Heart left ventricle (tissue), 16 donors: ENCODE data around the gene RBP2. TPM values are rescaled to one million over a fixed set of nuclear protein-coding genes. Genes with fewer than 3 reads are reported as not detected.
A peak's percentile ranks its signal among the peaks of the same experiment; 100 is the strongest.

ENCODE experiments used
- ATAC-seq, 4 donors: fragments of 200-7000 bp; cut with Tn5 transposase; one replicate each; pipeline ENCODE4 v1.9.1; 2020 to 2022; ENCODE audit warnings: moderate library complexity in 4 of 4, mild to moderate bottlenecking in 3 of 4, moderate number of reproducible peaks in 1 of 4
- DNase-seq, 5 donors: peaks; one replicate each; pipeline ENCODE4 v3.0.0-alpha.2; 2020
- H3K27ac ChIP-seq, 12 donors: fragments of 200-600 bp; sonication (generic) in 4 of 12; one replicate each; pipeline versions ENCODE4 v1.5.0 to v1.8.0; 2016 to 2022; ENCODE audit warnings: mild to moderate bottlenecking in 2 of 12
- H3K27me3 ChIP-seq, 9 donors: fragments of 200-600 bp; sonication (generic) in 2 of 9; one replicate each; pipeline versions ENCODE4 v1.5.1 to v1.8.0; 2016 to 2022; ENCODE audit warnings: mild to moderate bottlenecking in 3 of 9
- H3K36me3 ChIP-seq, 9 donors: fragments of 200-600 bp; sonication (generic) in 2 of 9; one replicate each; pipeline versions ENCODE4 v1.5.0 to v1.8.0; 2018 to 2022; ENCODE audit warnings: mild to moderate bottlenecking in 2 of 9
- H3K4me1 ChIP-seq, 12 donors: fragments of 200-600 bp; sonication (generic) in 4 of 12; one replicate each; pipeline versions ENCODE4 v1.5.0 to v1.8.0; 2016 to 2022; ENCODE audit warnings: mild to moderate bottlenecking in 3 of 12
- H3K4me3 ChIP-seq, 12 donors: fragments of 200-600 bp; sonication (generic) in 4 of 12; one replicate each; pipeline versions ENCODE4 v1.5.0 to v1.8.0; 2017 to 2022; ENCODE audit warnings: mild to moderate bottlenecking in 9 of 12, moderate library complexity in 4 of 12
- H3K9me3 ChIP-seq, 12 donors: fragments of 200-600 bp; sonication (generic) in 4 of 12; one replicate each; pipeline versions ENCODE4 v1.5.0 to v1.8.0; 2016 to 2022; ENCODE audit warnings: mild to moderate bottlenecking in 1 of 12
- POLR2A ChIP-seq, 2 donors: fragments of 450-650 bp; IDR thresholded peaks; one replicate each; pipeline ENCODE4 v1.6.1; 2017; ENCODE audit warnings: antibody characterized with exemption in 2 of 2, mild to moderate bottlenecking in 2 of 2, moderate library complexity in 2 of 2
- WGBS, 4 donors: extraction: QIAGEN DNeasy Blood & Tissue Kit in 2 of 4; methylation state at CpG; one replicate each; pipeline versions ENCODE4 v1.1.5 to v1.1.7; 2013 to 2018; 5-methylcytosine and 5-hydroxymethylcytosine counted together
- intact Hi-C, 10 donors: fragments of 100-400 bp; cut with DNase I; formaldehyde crosslinking; loops; one replicate each; pipeline versions ENCODE4 v1.11.1 to v1.14.2; 2022
- polyA plus RNA-seq, 2 donors: library from polyadenylated mRNA; stranded (reverse); fragments of 200-250 nt; gene quantifications; one replicate each; pipeline ENCODE4 v1.2.3, GENCODE V29; 2013
- total RNA-seq, 9 donors: library from RNA; depleted of rRNA in 2 of 9; stranded (reverse); fragments of >200 nt in 2 of 9; fragmentation: NEBNext Ultra II Directional in 3 of 9; extraction: Animal tissue kit (Norgen Biotek cat#: 25700) in 3 of 9; gene quantifications; one replicate each; pipeline versions ENCODE4 v1.1.0 to v1.2.4, GENCODE V29; 2016 to 2023
- TF ChIP-seq, protein P1 (sequence below), 12 donors: fragments of 200-600 bp; sonication (generic) in 4 of 12; IDR thresholded peaks; one replicate each; pipeline versions ENCODE4 v1.5.0 to v1.8.0; 2018 to 2022; ENCODE audit warnings: antibody characterized with exemption in 12 of 12, mild to moderate bottlenecking in 5 of 12
- donor health status: ischemic (EF 13 %, LVEDD 7.1; RV severe dilation, severe dysfunction).
- donor health status: healthy with polysubstance abuse.
- donor health status: DM: no; HTN: yes; CAD: no.
- donor health status: DM: no; HTN: no; CAD: no.
- donor health status: ischemic (EF 25% LVEDD 6.9; RV normal size, moderate dysfunction).
- donor health status: ischemic (EF 25% LVEDD 5.7; RV mildly dilated, moderate dysfunction).
- donor health status: healthy.
- donor health status: DM: yes; HTN: yes; CAD: no.
- donor health status: ischemic (EF 35%, LVEDD 5.7; RV mildly dilated, moderate dysfunction).
- donor health status: nonischemic (EF 11% LVEDD 7.7; RV severe dilation, severe dysfunction).
- donor health status: DM: yes; HTN: yes; CAD: no.
- donor health status: PGD.
- donor health status: ischemic (EF 29% LVEDD 5.4; RV normal size, mild dysfunction).
- donor health status: nonischemic (EF 23%, LVEDD 6.1; RV moderate dilation, normal function).

RBP2 gene
- total and polyA plus RNA-seq, 11 donors = 0.25 TPM; not detected in 10

DNA sequence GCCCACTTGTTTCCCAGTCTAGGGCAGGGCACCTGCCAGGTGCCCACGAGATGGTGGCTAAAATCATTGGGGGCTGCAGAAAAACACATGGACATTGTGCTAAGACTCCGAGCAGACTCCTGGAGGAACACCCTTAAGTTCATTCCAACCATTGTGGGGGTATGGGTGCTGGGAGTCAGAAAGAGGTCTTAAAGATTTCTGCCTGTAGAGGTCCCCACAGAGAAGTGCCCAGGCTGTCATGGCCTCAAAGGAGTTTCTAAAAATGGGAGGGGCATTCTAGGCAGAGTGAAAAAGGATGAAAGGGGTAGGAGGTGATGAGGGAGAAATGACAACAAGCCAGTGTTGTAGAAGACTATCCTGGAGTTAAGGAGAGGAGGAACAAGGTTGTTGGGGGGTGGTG, 46.1 kb upstream of the RBP2 start:
- Histone ChIP-seq H3K27ac (no peak overlapping the region), H3K4me3 (no peak overlapping the region), H3K36me3 (peaks cover 0 to 7% (median 0%) of the 10 kb centered on the region in 9 donors), H3K9me3 (no peaks in the 10 kb centered on the region), H3K4me1 (peaks cover 0 to 15% (median 0%) of the 10 kb centered on the region in 12 donors), H3K27me3 (no peaks in the 10 kb centered on the region)
- ATAC-seq (no peak), DNase-seq (no peak)
- WGBS, 4 donors = 39 to 72% (median 45%) methylated on average over 2 of the region's 2 CpGs
- intact Hi-C loops = loop anchor here in 2 of 10 donors (5.0 kb wide), 1 partner anchor 40 kb away; no protein-coding TSS in a partner anchor
- no peak for TF ChIP-seq POLR2A (IDR thresholded peaks at IDR 0.05)
- TF ChIP-seq, protein P1, sequence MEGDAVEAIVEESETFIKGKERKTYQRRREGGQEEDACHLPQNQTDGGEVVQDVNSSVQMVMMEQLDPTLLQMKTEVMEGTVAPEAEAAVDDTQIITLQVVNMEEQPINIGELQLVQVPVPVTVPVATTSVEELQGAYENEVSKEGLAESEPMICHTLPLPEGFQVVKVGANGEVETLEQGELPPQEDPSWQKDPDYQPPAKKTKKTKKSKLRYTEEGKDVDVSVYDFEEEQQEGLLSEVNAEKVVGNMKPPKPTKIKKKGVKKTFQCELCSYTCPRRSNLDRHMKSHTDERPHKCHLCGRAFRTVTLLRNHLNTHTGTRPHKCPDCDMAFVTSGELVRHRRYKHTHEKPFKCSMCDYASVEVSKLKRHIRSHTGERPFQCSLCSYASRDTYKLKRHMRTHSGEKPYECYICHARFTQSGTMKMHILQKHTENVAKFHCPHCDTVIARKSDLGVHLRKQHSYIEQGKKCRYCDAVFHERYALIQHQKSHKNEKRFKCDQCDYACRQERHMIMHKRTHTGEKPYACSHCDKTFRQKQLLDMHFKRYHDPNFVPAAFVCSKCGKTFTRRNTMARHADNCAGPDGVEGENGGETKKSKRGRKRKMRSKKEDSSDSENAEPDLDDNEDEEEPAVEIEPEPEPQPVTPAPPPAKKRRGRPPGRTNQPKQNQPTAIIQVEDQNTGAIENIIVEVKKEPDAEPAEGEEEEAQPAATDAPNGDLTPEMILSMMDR (IDR thresholded peaks at IDR 0.05) = no peak

DNA sequence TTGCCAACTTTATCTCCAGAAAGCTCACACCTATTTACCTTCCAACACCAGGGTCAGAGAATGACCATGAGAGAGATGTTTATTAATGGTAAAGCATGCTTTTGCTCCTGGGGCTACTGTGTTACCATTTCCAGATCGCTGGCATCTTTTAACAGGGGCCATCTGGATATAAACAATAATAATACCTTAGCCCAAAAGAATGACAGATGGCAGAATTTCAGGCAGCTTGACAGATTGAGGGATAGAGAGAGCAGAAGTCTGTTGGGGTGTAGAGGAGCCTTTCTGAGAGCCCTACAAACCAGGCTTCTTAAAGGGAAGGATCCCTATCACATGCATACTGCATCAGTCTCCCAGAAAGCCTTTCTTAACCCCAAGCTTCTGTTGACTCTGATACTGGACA, 45.5 kb upstream of the RBP2 start:
- H3K4me3 ChIP-seq = no peak overlapping the region
- WGBS, 4 donors = 95 to 100% (median 97%) methylated on average over 1 of the region's 1 CpG
- no peak for ATAC-seq
- H3K9me3 ChIP-seq = no peaks in the 10 kb centered on the region
- peaks cover 0 to 10% (median 0%) of the 10 kb centered on the region in 9 donors for H3K36me3 ChIP-seq
- DNase-seq = no peak
- intact Hi-C loops = loop anchor here in 2 of 10 donors (5.0 kb wide), 1 partner anchor 40 kb away; no protein-coding TSS in a partner anchor
- no peaks in the 10 kb centered on the region for H3K27me3 ChIP-seq
- H3K27ac ChIP-seq = no peak overlapping the region
- peaks cover 0 to 15% (median 0%) of the 10 kb centered on the region in 12 donors for H3K4me1 ChIP-seq
- no peak for TF ChIP-seq POLR2A (IDR thresholded peaks at IDR 0.05)
- TF ChIP-seq, protein P1 (IDR thresholded peaks at IDR 0.05) = no peak

DNA sequence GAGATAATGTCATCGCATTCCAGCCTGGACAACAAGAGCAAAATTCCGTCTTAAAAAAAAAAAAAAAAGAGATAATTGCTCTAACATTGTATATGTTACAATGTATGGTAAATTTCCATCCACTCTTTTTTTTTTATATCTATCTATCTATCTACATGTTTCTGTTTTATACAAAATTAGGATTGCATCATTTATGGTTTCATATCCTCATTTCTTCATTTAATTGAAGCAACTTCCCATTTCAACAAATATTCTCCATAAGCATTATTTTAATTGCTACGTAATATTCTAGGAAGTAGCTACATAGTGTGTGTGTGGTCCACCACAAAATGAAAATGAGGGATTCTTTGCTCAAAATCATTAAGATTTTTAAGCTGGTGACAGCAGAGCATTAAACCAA, 44.8 kb upstream of the RBP2 start:
- DNase-seq = no peak
- no peaks in the 10 kb centered on the region for H3K27me3 ChIP-seq
- H3K9me3 ChIP-seq = no peaks in the 10 kb centered on the region
- 92 to 95% (median 94%) methylated on average over 3 of the region's 3 CpGs for WGBS, 4 donors
- ATAC-seq = peak in 1 of 4 donors; percentile 16
- intact Hi-C loops = loop anchor here in 2 of 10 donors (5.0 kb wide), 1 partner anchor 41 kb away; no protein-coding TSS in a partner anchor
- peaks cover 0 to 15% (median 0%) of the 10 kb centered on the region in 12 donors for H3K4me1 ChIP-seq
- no peak for TF ChIP-seq POLR2A (IDR thresholded peaks at IDR 0.05)
- TF ChIP-seq, protein P1 (IDR thresholded peaks at IDR 0.05) = no peak
- peak overlapping the region in 1 of 12 donors; percentile 16 for H3K27ac ChIP-seq
- no peak overlapping the region for H3K4me3 ChIP-seq
- H3K36me3 ChIP-seq = peaks cover 0 to 13% (median 0%) of the 10 kb centered on the region in 9 donors

DNA sequence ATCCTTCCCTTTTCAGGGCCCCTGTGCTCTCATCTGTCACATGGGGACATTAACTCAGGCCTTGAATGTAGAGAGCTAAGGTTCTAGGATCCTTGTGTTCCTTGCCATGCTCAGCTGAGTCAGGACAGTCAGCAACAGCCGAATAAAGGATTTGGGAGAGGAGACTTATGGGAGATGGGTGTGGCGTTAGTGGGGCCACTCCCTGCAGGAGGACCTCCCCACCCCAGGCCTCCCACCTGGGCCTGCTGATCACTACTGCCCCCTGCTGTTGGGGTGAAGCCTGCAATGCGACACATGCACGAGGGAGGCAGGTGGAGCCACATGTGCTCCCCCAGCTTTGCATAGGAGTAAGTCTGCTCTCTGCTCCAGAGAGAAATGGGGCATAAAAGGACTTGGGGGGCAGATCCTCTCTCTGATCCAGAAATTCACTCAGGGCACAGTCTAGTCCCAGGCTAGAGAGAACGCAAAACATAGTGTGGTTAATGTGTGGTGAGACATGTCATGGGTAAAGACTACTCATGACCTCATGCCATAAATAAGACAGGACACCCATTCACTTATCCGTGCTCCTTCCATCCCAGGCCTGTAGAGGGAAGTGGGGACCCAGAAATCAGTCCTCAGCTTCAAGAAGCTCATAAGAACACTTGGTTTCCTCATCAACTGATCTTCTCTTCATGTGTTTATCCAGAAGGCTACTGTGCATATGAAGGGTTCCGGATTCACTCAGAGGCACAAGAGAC, 43.9 kb upstream of the RBP2 start:
- intact Hi-C loops = loop anchor here in 2 of 10 donors (5.0 kb wide), 1 partner anchor 42 kb away; no protein-coding TSS in a partner anchor
- peaks cover 0 to 9% (median 0%) of the 10 kb centered on the region in 9 donors for H3K36me3 ChIP-seq
- H3K4me1 ChIP-seq = peaks cover 0 to 15% (median 0%) of the 10 kb centered on the region in 12 donors
- no peaks in the 10 kb centered on the region for H3K27me3 ChIP-seq
- H3K4me3 ChIP-seq = no peak overlapping the region
- ATAC-seq (peak in 3 of 4 donors; percentile 35 to 49 (median 43)), DNase-seq (no peak)
- H3K27ac ChIP-seq = no peak overlapping the region
- WGBS, 4 donors = 83 to 86% (median 84%) methylated on average over 7 of the region's 7 CpGs
- no peaks in the 10 kb centered on the region for H3K9me3 ChIP-seq
- no peak for TF ChIP-seq POLR2A (IDR thresholded peaks at IDR 0.05)
- TF ChIP-seq, protein P1 (IDR thresholded peaks at IDR 0.05) = peak in 8 of 12 donors; percentile 7 to 40 (median 20)
